Activated B cell treated with CpG ODN at 0.5 μM for 24 hours (primary cell): Measurements from ENCODE around the gene PPP1R3C. TPM values are rescaled to one million over a fixed set of nuclear protein-coding genes. Genes with fewer than 3 reads are reported as not detected.

ENCODE experiments used
- ATAC-seq: fragments of 200-7000 bp; cut with Tn5 transposase; one replicate; pipeline ENCODE4 v1.10.0; 2021; ENCODE audit warnings: low read depth, mild to moderate bottlenecking, moderate library complexity
- CTCF ChIA-PET: fragments of 350-600 bp; sonication (Branson Sonifier 250); formaldehyde crosslinking; loops from one replicate; lab custom pipeline; 2021; ENCODE audit warnings: antibody characterized with exemption; lab: Charles Lee
- POLR2A ChIA-PET: fragments of 350-600 bp; sonication (Branson Sonifier 250); formaldehyde crosslinking; loops from one replicate; lab custom pipeline; 2021; ENCODE audit warnings: antibody characterized with exemption; lab: Charles Lee
- DNase-seq: peaks from one replicate; pipeline ENCODE4 v3.0.0; 2022
- H3K27ac Mint-ChIP-seq: one replicate; pipeline ENCODE4 v1.8.0; 2020; ENCODE audit warnings: mixed read lengths
- H3K27me3 Mint-ChIP-seq: one replicate; pipeline ENCODE4 v1.8.0; 2021; ENCODE audit warnings: mixed read lengths
- H3K36me3 Mint-ChIP-seq: one replicate; pipeline ENCODE4 v1.8.0; 2021; ENCODE audit warnings: low read depth, mixed read lengths
- H3K4me1 Mint-ChIP-seq: one replicate; pipeline ENCODE4 v1.8.0; 2021; ENCODE audit warnings: mixed read lengths
- H3K4me3 Mint-ChIP-seq: one replicate; pipeline ENCODE4 v1.8.0; 2020; ENCODE audit warnings: mild to moderate bottlenecking, mixed read lengths
- H3K9me3 Mint-ChIP-seq: one replicate; pipeline ENCODE4 v1.8.0; 2020; ENCODE audit warnings: mixed read lengths
- CTCF ChIP-seq: fragments of 200-600 bp; IDR thresholded peaks from one replicate; pipeline ENCODE4 v1.8.0; 2022; ENCODE audit warnings: antibody characterized with exemption, mild to moderate bottlenecking
- intact Hi-C: fragments of 100-400 bp; cut with micrococcal nuclease; formaldehyde crosslinking; loops from one replicate; pipeline ENCODE4 v1.15.1; 2024
- total RNA-seq: library from RNA; stranded (reverse); gene quantifications from 2 replicates; pipeline ENCODE4 v1.2.3, GENCODE V29; 2022

Gene PPP1R3C
- total RNA-seq, 1 donor from 2014 or later: not detected

- no peak for ATAC-seq
- H3K4me1 Mint-ChIP-seq: no peaks in the 10 kb centered on the region
- ChIA-PET CTCF (no interaction called here), POLR2A (no interaction called here)
- H3K4me3 Mint-ChIP-seq: no peak overlapping the region
- no peak for TF ChIP-seq CTCF
- peaks cover 3% of the 10 kb centered on the region for H3K27me3 Mint-ChIP-seq
- no peaks in the 10 kb centered on the region for H3K36me3 Mint-ChIP-seq
- H3K9me3 Mint-ChIP-seq: peaks cover 7% of the 10 kb centered on the region
- intact Hi-C loops: no loop called here
- no peak overlapping the region for H3K27ac Mint-ChIP-seq
- DNase-seq: no peak
Observed at GRCh38 chr10:91579329-91579985, 53.4 kb downstream of the PPP1R3C start.

Other genes with a start within 250 kb of the PPP1R3C start
- 8.1 and 8.6 TPM in 2 replicates for gene HECTD2, start 222.7 kb downstream of the PPP1R3C start, total RNA-seq
- gene TNKS2, start 165.4 kb upstream of the PPP1R3C start, total RNA-seq: 29.5 and 33.1 TPM in 2 replicates